Fibroblast of the aortic adventitia (primary cell): Measurements from ENCODE around the gene NLK. TPM values are rescaled to one million over a fixed set of nuclear protein-coding genes. Genes with fewer than 3 reads are reported as not detected.

Experiments used
- DNase-seq: peaks from one replicate; pipeline ENCODE4 v3.0.0-alpha.2; 2010; ENCODE audit warnings: low read depth
- H3K4me3 ChIP-seq: 2 replicates; pipeline ENCODE4 v1.5.1; 2011; ENCODE audit warnings: low read depth, mild to moderate bottlenecking, control low read depth, low read length, moderate library complexity
- CTCF ChIP-seq: IDR thresholded peaks from 2 replicates; pipeline ENCODE4 v1.5.1; 2011; ENCODE audit warnings: mild to moderate bottlenecking, low read length, control low read depth, inconsistent platforms; ENCODE audit not compliant: insufficient read depth
- total RNA-seq: library from RNA; depleted of rRNA; stranded (reverse); fragments of >200 nt; gene quantifications from 2 replicates; pipeline ENCODE4 v1.2.3, GENCODE V29; 2012; ENCODE audit warnings: low replicate concordance

The NLK gene
- total RNA-seq, 1 donor, result 12.2 TPM

GRCh38 chr17:28043741-28044140, 1.3 kb downstream of the NLK start:
- DNase-seq, result no peak
- TF ChIP-seq CTCF, result no peak
- H3K4me3 ChIP-seq, result peak overlapping the region; percentile 34

GRCh38 chr17:28045304-28045703, 2.8 kb downstream of the NLK start:
- no peak for DNase-seq
- H3K4me3 ChIP-seq, result no peak overlapping the region
- TF ChIP-seq CTCF, result no peak

GRCh38 chr17:28046034-28046825, 3.8 kb downstream of the NLK start:
- DNase-seq, result no peak
- H3K4me3 ChIP-seq, result no peak overlapping the region
- TF ChIP-seq CTCF, result no peak

- H3K4me3 ChIP-seq, result no peak overlapping the region
- no peak for DNase-seq
- TF ChIP-seq CTCF, result no peak
Measured at GRCh38 chr17:28047806-28048205, 5.3 kb downstream of the NLK start.

- no peak overlapping the region for H3K4me3 ChIP-seq
- DNase-seq, result no peak
- no peak for TF ChIP-seq CTCF
Measured at GRCh38 chr17:28049071-28049470, 6.6 kb downstream of the NLK start.

- TF ChIP-seq CTCF, result no peak
- no peak for DNase-seq
- no peak overlapping the region for H3K4me3 ChIP-seq
Measured at GRCh38 chr17:28053044-28053670, 10.7 kb downstream of the NLK start.
